Transverse colon (tissue), 3 donors: Measurements from ENCODE around the gene LAMB2.

Experiments used
- CTCF ChIP-seq, 5 experiments: fragments of 200-600 bp in 3 of 5; fragments of 450-650 bp in 2 of 5; sonication (generic) in 3 of 5; IDR thresholded peaks; 1 replicate in 2 of 5; 2 replicates in 3 of 5; pipeline ENCODE4 v1.5.1; 2016 to 2017; ENCODE audit warnings: antibody characterized with exemption in 5 of 5, inconsistent platforms in 3 of 5, mild to moderate bottlenecking in 2 of 5, moderate library complexity in 1 of 5
- EP300 ChIP-seq: sonication (generic); formaldehyde crosslinking; IDR thresholded peaks from one replicate; pipeline ENCODE4 v1.6.1; 2017; ENCODE audit warnings: antibody characterized with exemption, low read depth

- no peak for TF ChIP-seq CTCF (IDR thresholded peaks at IDR 0.05)
- no peak for TF ChIP-seq EP300
Observed at GRCh38 chr3:49100046-49100615, 32.7 kb downstream of the LAMB2 start.
